ENCODE measurements around the gene VPS54.

The VPS54 gene

DNA sequence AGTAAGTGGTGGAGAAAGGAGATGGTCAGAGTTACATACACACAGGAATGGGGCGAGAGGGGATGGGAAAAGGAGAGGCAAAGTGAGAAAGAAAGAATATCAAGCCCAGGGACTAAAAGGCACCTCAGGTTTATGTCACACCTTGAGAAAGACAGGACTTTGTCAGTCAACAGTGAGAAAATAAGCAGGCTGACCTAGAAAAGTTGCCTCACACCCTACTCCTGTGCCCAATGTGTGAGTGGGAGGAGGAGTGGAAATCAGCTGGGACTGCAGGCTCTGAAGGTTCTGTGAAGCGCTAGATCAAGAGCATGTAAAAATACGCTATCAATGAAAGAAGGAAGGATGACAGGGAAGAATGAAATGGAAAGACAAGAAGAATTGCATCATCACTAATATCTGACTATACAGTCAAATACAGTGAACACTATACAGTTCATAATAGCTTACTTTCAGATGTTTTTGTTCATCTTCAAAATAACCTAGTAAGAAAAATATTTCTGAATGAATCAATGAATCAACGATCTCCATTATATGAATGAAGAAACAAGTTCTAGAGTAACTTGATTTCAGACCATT is 10.7 kb downstream of the VPS54 start:
- Histone ChIP-seq H3K27me3 (ENCODE audit: insufficient read depth, poor library complexity, severe bottlenecking) (no peaks in the 10 kb centered on the region), H3K27ac (replicated peaks) (no peak overlapping the region), H3K4me3 (replicated peaks; ENCODE audit: insufficient read depth, low read length) (no peak overlapping the region)
- no peak for DNase-seq (ENCODE audit: low read depth in 1 of 2, low spot score in 1 of 2)
- TF ChIP-seq, protein P1, sequence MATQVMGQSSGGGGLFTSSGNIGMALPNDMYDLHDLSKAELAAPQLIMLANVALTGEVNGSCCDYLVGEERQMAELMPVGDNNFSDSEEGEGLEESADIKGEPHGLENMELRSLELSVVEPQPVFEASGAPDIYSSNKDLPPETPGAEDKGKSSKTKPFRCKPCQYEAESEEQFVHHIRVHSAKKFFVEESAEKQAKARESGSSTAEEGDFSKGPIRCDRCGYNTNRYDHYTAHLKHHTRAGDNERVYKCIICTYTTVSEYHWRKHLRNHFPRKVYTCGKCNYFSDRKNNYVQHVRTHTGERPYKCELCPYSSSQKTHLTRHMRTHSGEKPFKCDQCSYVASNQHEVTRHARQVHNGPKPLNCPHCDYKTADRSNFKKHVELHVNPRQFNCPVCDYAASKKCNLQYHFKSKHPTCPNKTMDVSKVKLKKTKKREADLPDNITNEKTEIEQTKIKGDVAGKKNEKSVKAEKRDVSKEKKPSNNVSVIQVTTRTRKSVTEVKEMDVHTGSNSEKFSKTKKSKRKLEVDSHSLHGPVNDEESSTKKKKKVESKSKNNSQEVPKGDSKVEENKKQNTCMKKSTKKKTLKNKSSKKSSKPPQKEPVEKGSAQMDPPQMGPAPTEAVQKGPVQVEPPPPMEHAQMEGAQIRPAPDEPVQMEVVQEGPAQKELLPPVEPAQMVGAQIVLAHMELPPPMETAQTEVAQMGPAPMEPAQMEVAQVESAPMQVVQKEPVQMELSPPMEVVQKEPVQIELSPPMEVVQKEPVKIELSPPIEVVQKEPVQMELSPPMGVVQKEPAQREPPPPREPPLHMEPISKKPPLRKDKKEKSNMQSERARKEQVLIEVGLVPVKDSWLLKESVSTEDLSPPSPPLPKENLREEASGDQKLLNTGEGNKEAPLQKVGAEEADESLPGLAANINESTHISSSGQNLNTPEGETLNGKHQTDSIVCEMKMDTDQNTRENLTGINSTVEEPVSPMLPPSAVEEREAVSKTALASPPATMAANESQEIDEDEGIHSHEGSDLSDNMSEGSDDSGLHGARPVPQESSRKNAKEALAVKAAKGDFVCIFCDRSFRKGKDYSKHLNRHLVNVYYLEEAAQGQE (IDR thresholded peaks at IDR 0.05; ENCODE audit: insufficient replicate concordance, low read depth), result no peak
- TF ChIP-seq GABPA (IDR thresholded peaks at IDR 0.05; ENCODE audit: low read depth) (no peak), POLR2AphosphoS5 (IDR thresholded peaks at IDR 0.05; ENCODE audit: low read depth) (no peak), SPI1 (IDR thresholded peaks at IDR 0.05; ENCODE audit: borderline replicate concordance, low read depth) (no peak)
- TF ChIP-seq, protein P2, sequence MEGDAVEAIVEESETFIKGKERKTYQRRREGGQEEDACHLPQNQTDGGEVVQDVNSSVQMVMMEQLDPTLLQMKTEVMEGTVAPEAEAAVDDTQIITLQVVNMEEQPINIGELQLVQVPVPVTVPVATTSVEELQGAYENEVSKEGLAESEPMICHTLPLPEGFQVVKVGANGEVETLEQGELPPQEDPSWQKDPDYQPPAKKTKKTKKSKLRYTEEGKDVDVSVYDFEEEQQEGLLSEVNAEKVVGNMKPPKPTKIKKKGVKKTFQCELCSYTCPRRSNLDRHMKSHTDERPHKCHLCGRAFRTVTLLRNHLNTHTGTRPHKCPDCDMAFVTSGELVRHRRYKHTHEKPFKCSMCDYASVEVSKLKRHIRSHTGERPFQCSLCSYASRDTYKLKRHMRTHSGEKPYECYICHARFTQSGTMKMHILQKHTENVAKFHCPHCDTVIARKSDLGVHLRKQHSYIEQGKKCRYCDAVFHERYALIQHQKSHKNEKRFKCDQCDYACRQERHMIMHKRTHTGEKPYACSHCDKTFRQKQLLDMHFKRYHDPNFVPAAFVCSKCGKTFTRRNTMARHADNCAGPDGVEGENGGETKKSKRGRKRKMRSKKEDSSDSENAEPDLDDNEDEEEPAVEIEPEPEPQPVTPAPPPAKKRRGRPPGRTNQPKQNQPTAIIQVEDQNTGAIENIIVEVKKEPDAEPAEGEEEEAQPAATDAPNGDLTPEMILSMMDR (IDR thresholded peaks at IDR 0.05; ENCODE audit: insufficient read depth, low read length), result no peak

DNA sequence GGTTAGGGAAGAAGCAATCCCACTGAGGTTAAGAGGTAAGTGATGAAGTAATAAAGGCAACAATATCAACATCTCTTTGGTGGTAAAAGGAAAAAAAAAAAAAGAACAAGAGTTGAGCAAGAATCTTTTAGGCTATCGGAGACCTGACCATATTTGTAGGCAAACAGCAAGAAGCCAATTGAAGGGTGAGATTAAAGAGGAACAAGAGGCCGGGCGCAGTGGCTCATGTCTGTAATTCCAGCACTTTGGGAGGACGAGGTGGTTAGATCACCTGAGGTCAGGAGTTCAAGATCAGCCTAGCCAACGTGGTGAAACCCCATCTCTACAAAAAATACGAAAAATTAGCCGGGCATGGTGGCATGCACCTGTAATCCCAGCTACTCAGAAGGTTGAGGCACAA is 11.3 kb downstream of the VPS54 start:
- peak in 1 of 2 experiments; percentile 25 for DNase-seq (ENCODE audit: low read depth in 1 of 2, low spot score in 1 of 2)

DNA sequence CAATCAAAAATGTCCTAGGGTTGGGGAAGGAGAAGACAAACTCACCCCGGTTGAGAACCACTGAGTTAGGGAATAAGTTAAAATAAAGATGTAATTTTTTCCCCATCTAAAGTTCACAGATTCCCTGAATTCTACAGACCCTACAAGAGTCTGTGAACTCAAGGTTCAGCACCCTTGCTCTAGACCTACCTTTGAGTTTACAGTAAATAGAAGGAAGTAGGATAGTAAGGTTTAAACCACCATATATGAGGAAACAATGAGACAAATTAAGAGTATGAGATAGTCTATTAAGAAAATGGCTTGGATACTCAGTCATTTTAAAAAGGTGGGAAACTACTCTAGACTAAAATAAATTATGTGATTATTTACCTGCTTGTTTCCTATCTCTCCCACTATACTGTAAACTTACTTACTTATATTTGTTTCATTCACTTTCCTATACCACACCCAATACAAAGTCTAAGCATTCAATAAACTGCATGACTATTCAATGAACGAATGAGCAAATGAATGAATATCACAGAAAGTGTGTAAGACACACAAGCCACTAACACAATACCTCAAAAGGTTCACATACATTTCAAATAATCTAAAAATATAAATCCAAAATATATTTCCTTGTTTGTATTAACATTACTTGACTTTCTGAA is 13.4 kb downstream of the VPS54 start:
- no peak overlapping the region for H3K4me3 ChIP-seq (replicated peaks; ENCODE audit: insufficient read depth, low read length)

More for the DNA sequence above, 11.3 kb downstream of the VPS54 start:
- TF ChIP-seq, protein P1 (IDR thresholded peaks at IDR 0.05; ENCODE audit: insufficient replicate concordance, low read depth), result no peak
- TF ChIP-seq POLR2AphosphoS5 (IDR thresholded peaks at IDR 0.05; ENCODE audit: low read depth) (no peak), GABPA (IDR thresholded peaks at IDR 0.05; ENCODE audit: low read depth) (no peak), SPI1 (IDR thresholded peaks at IDR 0.05; ENCODE audit: borderline replicate concordance, low read depth) (no peak)
- TF ChIP-seq, protein P2 (IDR thresholded peaks at IDR 0.05; ENCODE audit: insufficient read depth, low read length), result no peak
- H3K4me3 ChIP-seq (replicated peaks; ENCODE audit: insufficient read depth, low read length), result no peak overlapping the region
- H3K27me3 ChIP-seq (ENCODE audit: insufficient read depth, poor library complexity, severe bottlenecking), result no peaks in the 10 kb centered on the region
- H3K27ac ChIP-seq (replicated peaks), result no peak overlapping the region

More for the DNA sequence above, 13.4 kb downstream of the VPS54 start:
- H3K27ac ChIP-seq (replicated peaks), result no peak overlapping the region
- TF ChIP-seq, protein P1 (IDR thresholded peaks at IDR 0.05; ENCODE audit: insufficient replicate concordance, low read depth), result no peak
- no peak for DNase-seq (ENCODE audit: low read depth in 1 of 2, low spot score in 1 of 2)
- H3K27me3 ChIP-seq (ENCODE audit: insufficient read depth, poor library complexity, severe bottlenecking), result no peaks in the 10 kb centered on the region

Measured in HL-60 (cell line).